K562 (cell line): ENCODE measurements around the gene PGP.

Experiments used
- TF ChIP-seq, protein P1 (sequence below): sonication (generic); formaldehyde crosslinking; IDR thresholded peaks from 2 replicates; pipeline ENCODE4 v1.9.0; 2022; ENCODE audit warnings: mild to moderate bottlenecking, missing genetic modification reagents
- TF ChIP-seq, protein P2 (sequence below): fragments of 250-450 bp; sonication (Bioruptor Pico); IDR thresholded peaks from 2 replicates; pipeline ENCODE4 v1.8.0; 2022; ENCODE audit warnings: inconsistent platforms, mild to moderate bottlenecking, moderate library complexity, borderline replicate concordance

DNA sequence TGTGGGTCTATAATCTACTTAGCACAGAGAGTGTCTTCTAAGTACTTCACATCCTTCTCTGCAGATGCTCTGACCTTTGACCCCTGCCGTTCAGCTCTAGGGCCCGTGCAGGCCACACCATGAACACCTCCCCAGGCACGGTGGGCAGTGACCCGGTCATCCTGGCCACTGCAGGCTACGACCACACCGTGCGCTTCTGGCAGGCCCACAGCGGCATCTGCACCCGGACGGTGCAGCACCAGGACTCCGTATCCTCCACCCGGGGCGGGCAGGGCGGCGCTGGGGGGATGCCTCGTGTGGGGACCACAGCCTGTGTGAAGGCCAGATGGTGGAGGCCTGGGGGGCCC, 8.7 kb downstream of the PGP start:
- TF ChIP-seq, protein P1, sequence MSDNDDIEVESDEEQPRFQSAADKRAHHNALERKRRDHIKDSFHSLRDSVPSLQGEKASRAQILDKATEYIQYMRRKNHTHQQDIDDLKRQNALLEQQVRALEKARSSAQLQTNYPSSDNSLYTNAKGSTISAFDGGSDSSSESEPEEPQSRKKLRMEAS (CRISPR knock-in tag), result 0 out of 2 replicates have a peak, but pooled peaks have one; percentile 9
- TF ChIP-seq, protein P2, sequence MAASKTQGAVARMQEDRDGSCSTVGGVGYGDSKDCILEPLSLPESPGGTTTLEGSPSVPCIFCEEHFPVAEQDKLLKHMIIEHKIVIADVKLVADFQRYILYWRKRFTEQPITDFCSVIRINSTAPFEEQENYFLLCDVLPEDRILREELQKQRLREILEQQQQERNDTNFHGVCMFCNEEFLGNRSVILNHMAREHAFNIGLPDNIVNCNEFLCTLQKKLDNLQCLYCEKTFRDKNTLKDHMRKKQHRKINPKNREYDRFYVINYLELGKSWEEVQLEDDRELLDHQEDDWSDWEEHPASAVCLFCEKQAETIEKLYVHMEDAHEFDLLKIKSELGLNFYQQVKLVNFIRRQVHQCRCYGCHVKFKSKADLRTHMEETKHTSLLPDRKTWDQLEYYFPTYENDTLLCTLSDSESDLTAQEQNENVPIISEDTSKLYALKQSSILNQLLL, result no peak
